GM23248 (cell line): ENCODE measurements around the gene WDTC1. TPM values are rescaled to one million over a fixed set of nuclear protein-coding genes. Genes with fewer than 3 reads are reported as not detected.
A peak's percentile ranks its signal among the peaks of the same experiment; 100 is the strongest.

Experiments
- DNase-seq: peaks from one replicate; pipeline ENCODE4 v3.0.0-alpha.2; 2015
- H2AFZ ChIP-seq: fragments of 200-600 bp; sonication (generic); 2 replicates; pipeline ENCODE4 v1.6.1; 2016; ENCODE audit warnings: antibody characterized with exemption
- H3F3A ChIP-seq: fragments of 200-600 bp; sonication (generic); 2 replicates; pipeline ENCODE4 v1.6.1; 2016; ENCODE audit warnings: mild to moderate bottlenecking, antibody characterized with exemption, mixed run types; ENCODE audit not compliant: insufficient read depth
- H3K27ac ChIP-seq: fragments of 200-600 bp; sonication (generic); 2 replicates; pipeline ENCODE4 v1.5.1; 2016; ENCODE audit warnings: mild to moderate bottlenecking
- H3K27me3 ChIP-seq: fragments of 200-600 bp; sonication (generic); replicated peaks from 2 replicates; pipeline ENCODE4 v1.6.1; 2016; ENCODE audit warnings: mild to moderate bottlenecking; ENCODE audit not compliant: insufficient read depth
- H3K36me3 ChIP-seq: fragments of 200-600 bp; sonication (generic); 2 replicates; pipeline ENCODE4 v1.6.1; 2016; ENCODE audit warnings: low read depth, mild to moderate bottlenecking
- H3K4me1 ChIP-seq: fragments of 200-600 bp; sonication (generic); 2 replicates; pipeline ENCODE4 v1.6.1; 2016; ENCODE audit warnings: mild to moderate bottlenecking; ENCODE audit not compliant: insufficient read depth
- H3K4me2 ChIP-seq: fragments of 200-600 bp; sonication (generic); one replicate; pipeline ENCODE4 v1.6.1; 2016; ENCODE audit warnings: mild to moderate bottlenecking; ENCODE audit not compliant: unreplicated experiment
- H3K4me3 ChIP-seq: fragments of 200-600 bp; sonication (generic); 2 replicates; pipeline ENCODE4 v1.5.1; 2016; ENCODE audit warnings: mild to moderate bottlenecking
- H3K79me2 ChIP-seq: fragments of 200-600 bp; sonication (generic); 2 replicates; pipeline ENCODE4 v1.6.1; 2016; ENCODE audit warnings: mild to moderate bottlenecking; ENCODE audit not compliant: insufficient read depth
- H3K9ac ChIP-seq: fragments of 200-600 bp; sonication (generic); 2 replicates; pipeline ENCODE4 v1.6.1; 2016; ENCODE audit warnings: mild to moderate bottlenecking
- H3K9me2 ChIP-seq: fragments of 200-600 bp; sonication (generic); 2 replicates; pipeline ENCODE4 v1.6.1; 2016; ENCODE audit warnings: mixed run types, mild to moderate bottlenecking, moderate library complexity; ENCODE audit not compliant: insufficient read depth
- H3K9me3 ChIP-seq: fragments of 200-600 bp; sonication (generic); one replicate; pipeline ENCODE4 v1.6.1; 2017; ENCODE audit warnings: low read depth
- H4K20me1 ChIP-seq: fragments of 200-600 bp; sonication (generic); 2 replicates; pipeline ENCODE4 v1.6.0; 2016; ENCODE audit not compliant: insufficient read depth
- EZH2 ChIP-seq: fragments of 200-600 bp; sonication (generic); IDR thresholded peaks from 2 replicates; pipeline ENCODE4 v1.6.1; 2018; ENCODE audit warnings: antibody characterized with exemption, mild to moderate bottlenecking; ENCODE audit not compliant: insufficient read depth, poor library complexity, severe bottlenecking
- EZH2phosphoT487 ChIP-seq: fragments of 200-600 bp; sonication (generic); IDR thresholded peaks from 2 replicates; pipeline ENCODE4 v1.6.1; 2018; ENCODE audit warnings: antibody characterized with exemption, moderate library complexity, mild to moderate bottlenecking, low read depth; ENCODE audit not compliant: insufficient read depth
- WGBS, 2 experiments: methylation state at CpG; one replicate each; pipeline ENCODE4 v1.1.6; 2015 to 2017; ENCODE audit warnings: low lambda C conversion rate in 2 of 2, low coverage in 1 of 2; ENCODE audit errors: missing lambda C conversion rate in 2 of 2; 5-methylcytosine and 5-hydroxymethylcytosine counted together
- in situ Hi-C: fragments of 300-500 bp; cut with MboI; formaldehyde crosslinking; loops from 2 replicates; pipeline ENCODE4 v1.15.0; 2020
- polyA plus RNA-seq: library from polyadenylated mRNA; unstranded; fragments of >200 nt; fragmentation: Nextera tagmentation; extraction: Ambion mirVana; gene quantifications from 2 replicates; pipeline ENCODE4 v1.2.1, GENCODE V29; 2016
- total RNA-seq: library from RNA; depleted of rRNA; stranded (reverse); fragments of >200 nt; shearing (Covaris generic); gene quantifications from 2 replicates; pipeline ENCODE4 v1.2.3, GENCODE V29; 2014

Gene WDTC1
- total and polyA plus RNA-seq, 2 experiments from 2014 or later = 4.1 to 24.0 TPM

- DNase-seq = no peak
- Histone ChIP-seq H2AFZ (no peak overlapping the region), H3K4me3 (no peak overlapping the region), H3K79me2 (no peaks in the 10 kb centered on the region), H3F3A (no peaks in the 10 kb centered on the region), H3K4me1 (peaks cover 14% of the 10 kb centered on the region), H3K4me2 (no peak overlapping the region), H3K9me2 (no peaks in the 10 kb centered on the region), H3K27me3 (no peaks in the 10 kb centered on the region), H3K9ac (no peak overlapping the region), H3K27ac (no peak overlapping the region), H4K20me1 (no peaks in the 10 kb centered on the region), H3K9me3 (no peaks in the 10 kb centered on the region), H3K36me3 (peaks cover 5% of the 10 kb centered on the region; the same call in 1 of the 2 replicates)
- TF ChIP-seq EZH2phosphoT487 (no peak), EZH2 (no peak)
- in situ Hi-C loops = no loop called here
- 71 to 76% methylated on average over 5 of the region's 5 CpGs for WGBS, 2 experiments
These were observed 104.8 kb downstream of the WDTC1 start for GRCh38 chr1:27339213-27339612.

- Histone ChIP-seq H3K36me3 (no peaks in the 10 kb centered on the region), H3K4me3 (no peak within 1 kb of the TSS), H3K9me2 (no peaks in the 10 kb centered on the region), H3F3A (no peaks in the 10 kb centered on the region), H3K9ac (no peak within 1 kb of the TSS), H3K27ac (no peak within 1 kb of the TSS), H4K20me1 (no peaks in the 10 kb centered on the region), H3K79me2 (no peaks in the 10 kb centered on the region), H3K4me2 (no peak within 1 kb of the TSS), H3K4me1 (peaks cover 14% of the 10 kb centered on the region), H3K27me3 (no peaks in the 10 kb centered on the region), H2AFZ (peak within 1 kb of the TSS; percentile 5; the same call in 1 of the 2 replicates), H3K9me3 (no peaks in the 10 kb centered on the region)
- 38 to 39% methylated on average over 20 of the region's 22 CpGs for WGBS, 2 experiments
- DNase-seq = peak; percentile 82
- in situ Hi-C loops = no loop called here
- TF ChIP-seq EZH2phosphoT487 = no peak
- TF ChIP-seq EZH2 = no peak
These were observed 107.3 kb downstream of the WDTC1 start, which contains the start of gene SYTL1 for GRCh38 chr1:27341525-27342252. TSS of gene SYTL1 (plus strand) at chr1:27342022. CDS start at chr1:27345335, 3,313 bp downstream.

- Histone ChIP-seq H3K4me1 (peaks cover 14% of the 10 kb centered on the region), H4K20me1 (no peaks in the 10 kb centered on the region), H3K27me3 (no peaks in the 10 kb centered on the region), H3K9me3 (no peaks in the 10 kb centered on the region), H2AFZ (no peak overlapping the region), H3K9ac (no peak overlapping the region), H3F3A (no peaks in the 10 kb centered on the region), H3K36me3 (no peaks in the 10 kb centered on the region), H3K4me2 (no peak overlapping the region), H3K27ac (no peak overlapping the region), H3K79me2 (no peaks in the 10 kb centered on the region), H3K9me2 (no peaks in the 10 kb centered on the region), H3K4me3 (no peak overlapping the region)
- TF ChIP-seq EZH2phosphoT487 (no peak), EZH2 (no peak)
- in situ Hi-C loops = no loop called here
- WGBS, 2 experiments = 91 to 93% methylated on average over 8 of the region's 8 CpGs
- no peak for DNase-seq
These were observed 108.0 kb downstream of the WDTC1 start for GRCh38 chr1:27342391-27342777.

GRCh38 chr1:27342778-27343638, 108.6 kb downstream of the WDTC1 start:
- no peak overlapping the region for H3K27ac ChIP-seq
- no peak overlapping the region for H3K4me3 ChIP-seq
- H3K27me3 ChIP-seq = no peaks in the 10 kb centered on the region
- H3K4me1 ChIP-seq = peaks cover 14% of the 10 kb centered on the region
- no peak overlapping the region for H2AFZ ChIP-seq
- no peaks in the 10 kb centered on the region for H3K79me2 ChIP-seq
- H3K4me2 ChIP-seq = no peak overlapping the region
- in situ Hi-C loops = no loop called here
- H4K20me1 ChIP-seq = no peaks in the 10 kb centered on the region
- no peak for DNase-seq
- no peaks in the 10 kb centered on the region for H3K9me3 ChIP-seq
- 83 to 84% methylated on average over 29 to 31 of the region's 31 CpGs for WGBS, 2 experiments
- TF ChIP-seq EZH2 = no peak
- TF ChIP-seq EZH2phosphoT487 = no peak
- H3K36me3 ChIP-seq = no peaks in the 10 kb centered on the region
- no peak overlapping the region for H3K9ac ChIP-seq
- no peaks in the 10 kb centered on the region for H3K9me2 ChIP-seq
- no peaks in the 10 kb centered on the region for H3F3A ChIP-seq
